Loucy (cell line): ENCODE measurements around the gene GLRA2.

ENCODE experiments used
- EZH2phosphoT487 ChIP-seq: fragments of 200-600 bp; IDR thresholded peaks from 2 replicates; pipeline ENCODE4 v1.6.1; 2018; ENCODE audit warnings: antibody characterized with exemption, mild to moderate bottlenecking, moderate library complexity, borderline replicate concordance
- TF ChIP-seq, protein P1 (sequence below): fragments of 200-600 bp; sonication (generic); conservative IDR thresholded peaks from 2 replicates; pipeline ENCODE4 v1.5.1; 2014; ENCODE audit warnings: mild to moderate bottlenecking, antibody characterized with exemption, low read length

DNA sequence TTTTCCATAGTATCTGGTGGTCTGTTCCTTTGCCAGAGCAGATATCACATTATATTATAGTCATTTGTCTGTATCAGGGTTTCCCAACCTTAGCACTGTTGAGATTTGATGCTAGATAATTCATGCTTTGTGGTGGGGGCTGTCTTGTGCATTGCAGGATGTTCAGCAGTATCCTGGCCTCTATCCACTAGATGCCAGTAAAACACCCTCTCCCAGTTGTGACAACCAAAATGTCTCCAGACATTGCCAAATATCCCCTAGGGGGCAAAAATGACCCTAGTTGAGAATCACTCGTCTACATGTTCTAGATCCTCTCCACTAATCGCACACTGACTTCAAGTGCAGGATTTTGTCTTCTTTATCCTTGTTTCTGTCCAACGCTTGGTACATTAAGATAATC, 182.8 kb downstream of the GLRA2 start:
- TF ChIP-seq, protein P1, sequence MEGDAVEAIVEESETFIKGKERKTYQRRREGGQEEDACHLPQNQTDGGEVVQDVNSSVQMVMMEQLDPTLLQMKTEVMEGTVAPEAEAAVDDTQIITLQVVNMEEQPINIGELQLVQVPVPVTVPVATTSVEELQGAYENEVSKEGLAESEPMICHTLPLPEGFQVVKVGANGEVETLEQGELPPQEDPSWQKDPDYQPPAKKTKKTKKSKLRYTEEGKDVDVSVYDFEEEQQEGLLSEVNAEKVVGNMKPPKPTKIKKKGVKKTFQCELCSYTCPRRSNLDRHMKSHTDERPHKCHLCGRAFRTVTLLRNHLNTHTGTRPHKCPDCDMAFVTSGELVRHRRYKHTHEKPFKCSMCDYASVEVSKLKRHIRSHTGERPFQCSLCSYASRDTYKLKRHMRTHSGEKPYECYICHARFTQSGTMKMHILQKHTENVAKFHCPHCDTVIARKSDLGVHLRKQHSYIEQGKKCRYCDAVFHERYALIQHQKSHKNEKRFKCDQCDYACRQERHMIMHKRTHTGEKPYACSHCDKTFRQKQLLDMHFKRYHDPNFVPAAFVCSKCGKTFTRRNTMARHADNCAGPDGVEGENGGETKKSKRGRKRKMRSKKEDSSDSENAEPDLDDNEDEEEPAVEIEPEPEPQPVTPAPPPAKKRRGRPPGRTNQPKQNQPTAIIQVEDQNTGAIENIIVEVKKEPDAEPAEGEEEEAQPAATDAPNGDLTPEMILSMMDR: peak; percentile 32
- no peak for TF ChIP-seq EZH2phosphoT487
